NCI-H1105 treated with DMSO at 0.1 percent for 48 hours (cell line): ENCODE measurements around the gene BAG2.

Experiments
- DNase-seq: peaks from one replicate; lab custom pipeline; 2025; lab: John Stamatoyannopoulos, UW

BAG2 gene

GRCh38 chr6:57174511-57174907 is 2.4 kb downstream of the BAG2 start:
- no peak for DNase-seq

DNA sequence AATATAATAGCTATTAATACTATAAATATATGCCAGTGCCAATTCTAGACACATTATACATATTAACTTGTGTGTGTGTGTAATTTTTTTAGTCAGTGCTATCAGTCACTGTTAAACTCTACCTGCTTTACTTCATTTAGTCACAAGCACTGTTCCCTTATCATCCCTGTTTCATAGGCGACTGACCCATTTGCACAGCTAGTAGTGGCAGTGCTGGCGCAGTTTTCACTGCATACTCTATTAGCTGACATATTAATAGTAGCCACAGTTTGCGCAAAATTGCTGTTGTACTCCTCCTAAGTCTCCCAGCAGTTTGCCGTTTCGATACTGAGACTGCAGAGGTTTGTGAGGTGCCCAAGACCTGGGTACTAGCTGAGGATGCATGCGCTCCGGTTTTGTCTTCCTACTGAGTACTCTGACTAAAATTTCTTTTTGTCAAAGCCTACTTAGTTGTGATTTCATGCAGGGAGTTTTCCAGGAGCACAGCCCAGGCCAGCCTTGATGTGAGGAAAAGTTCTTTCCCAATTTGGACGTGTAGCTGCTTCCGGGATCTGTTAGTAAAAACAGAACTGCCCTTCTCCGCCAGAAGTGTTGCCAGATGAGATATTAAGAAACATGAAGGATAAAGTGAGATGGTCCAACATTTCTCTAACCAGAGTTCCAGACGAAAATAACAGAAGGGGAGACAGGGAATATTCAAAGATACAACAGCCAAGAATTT is 5.6 kb downstream of the BAG2 start:
- DNase-seq = no peak

DNA sequence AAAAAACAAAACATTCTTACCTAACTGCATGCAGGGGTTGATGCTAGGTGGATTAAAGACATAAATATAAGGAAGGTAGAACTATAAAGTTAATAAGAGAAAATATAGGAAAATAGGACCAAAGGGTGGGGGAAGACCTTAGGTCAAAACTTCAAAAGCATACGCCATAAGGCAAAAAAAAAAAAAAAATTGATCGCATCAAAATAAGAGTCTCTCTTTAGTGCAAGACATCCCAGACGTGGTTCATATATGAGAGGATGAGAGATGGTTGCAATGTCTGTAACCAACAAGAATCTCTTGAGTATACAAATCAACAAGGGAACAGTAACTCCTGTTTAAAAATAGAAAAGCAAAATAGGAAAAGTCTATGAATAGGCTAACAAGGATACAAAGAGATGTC is 8.5 kb downstream of the BAG2 start:
- no peak for DNase-seq

GRCh38 chr6:57182017-57182432 is 9.9 kb downstream of the BAG2 start:
- no peak for DNase-seq

- no peak for DNase-seq
Measured at GRCh38 chr6:57183336-57183735, 11.2 kb downstream of the BAG2 start.

DNA sequence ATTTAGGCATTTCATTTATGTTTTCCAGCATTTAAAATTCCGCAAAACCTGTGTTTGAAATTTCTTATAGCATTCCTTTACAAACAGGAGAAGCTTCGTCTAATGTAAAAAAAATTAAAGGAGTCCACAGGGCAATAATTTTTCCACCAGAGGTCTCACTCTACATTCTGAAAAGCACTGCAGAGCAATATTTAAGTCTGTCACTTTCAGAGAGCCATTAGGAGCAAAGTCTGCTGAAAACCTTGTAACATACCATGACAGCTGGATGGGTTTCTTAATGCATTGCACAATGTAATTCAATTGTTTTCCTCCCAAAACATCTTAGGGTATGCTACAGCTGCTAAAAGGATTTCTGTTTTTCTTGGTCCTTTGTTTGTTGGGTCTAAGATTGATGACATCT is 18.0 kb downstream of the BAG2 start:
- no peak for DNase-seq

DNA sequence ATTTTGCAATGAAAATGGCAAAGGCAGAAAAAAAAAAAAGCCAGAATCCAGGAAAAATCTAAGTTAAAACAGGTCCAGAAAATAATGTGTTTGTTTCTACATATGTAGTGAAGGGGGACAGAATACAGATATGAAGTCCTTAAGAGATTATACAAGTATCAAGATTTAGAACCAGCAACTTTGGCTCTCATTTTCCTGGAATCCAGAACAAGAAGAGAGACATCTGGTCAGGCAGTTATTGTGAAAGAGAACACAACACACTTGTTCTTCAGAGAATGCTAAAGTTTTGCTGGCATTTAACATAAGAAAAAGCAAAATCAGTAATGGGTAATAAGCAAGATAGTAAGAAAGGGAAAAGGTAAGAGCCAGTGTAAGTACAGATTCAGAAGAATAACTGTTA is 21.1 kb downstream of the BAG2 start:
- DNase-seq = no peak

GRCh38 chr6:57195457-57195856 is 23.3 kb downstream of the BAG2 start:
- DNase-seq = no peak

GRCh38 chr6:57198926-57199636 is 27.0 kb downstream of the BAG2 start:
- DNase-seq = no peak

DNA sequence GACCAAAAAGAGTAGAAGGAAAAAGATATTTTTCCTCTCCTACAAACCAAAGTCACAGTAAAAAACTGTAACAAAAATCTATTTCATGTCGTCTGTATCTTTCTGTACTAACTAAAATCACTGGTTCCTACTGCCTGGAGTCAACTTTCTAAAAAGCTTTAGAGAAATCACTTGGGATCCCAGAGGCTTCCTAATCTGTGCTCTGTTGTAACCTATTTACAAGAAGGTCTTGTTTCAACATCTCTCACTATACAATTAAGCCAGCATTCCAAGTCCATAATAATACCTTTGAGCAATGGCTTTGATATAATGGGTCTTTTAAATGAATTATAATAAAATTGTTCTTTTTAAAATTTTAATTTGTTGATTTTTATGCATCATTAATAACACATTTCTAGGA is 29.6 kb downstream of the BAG2 start:
- DNase-seq = no peak

DNA sequence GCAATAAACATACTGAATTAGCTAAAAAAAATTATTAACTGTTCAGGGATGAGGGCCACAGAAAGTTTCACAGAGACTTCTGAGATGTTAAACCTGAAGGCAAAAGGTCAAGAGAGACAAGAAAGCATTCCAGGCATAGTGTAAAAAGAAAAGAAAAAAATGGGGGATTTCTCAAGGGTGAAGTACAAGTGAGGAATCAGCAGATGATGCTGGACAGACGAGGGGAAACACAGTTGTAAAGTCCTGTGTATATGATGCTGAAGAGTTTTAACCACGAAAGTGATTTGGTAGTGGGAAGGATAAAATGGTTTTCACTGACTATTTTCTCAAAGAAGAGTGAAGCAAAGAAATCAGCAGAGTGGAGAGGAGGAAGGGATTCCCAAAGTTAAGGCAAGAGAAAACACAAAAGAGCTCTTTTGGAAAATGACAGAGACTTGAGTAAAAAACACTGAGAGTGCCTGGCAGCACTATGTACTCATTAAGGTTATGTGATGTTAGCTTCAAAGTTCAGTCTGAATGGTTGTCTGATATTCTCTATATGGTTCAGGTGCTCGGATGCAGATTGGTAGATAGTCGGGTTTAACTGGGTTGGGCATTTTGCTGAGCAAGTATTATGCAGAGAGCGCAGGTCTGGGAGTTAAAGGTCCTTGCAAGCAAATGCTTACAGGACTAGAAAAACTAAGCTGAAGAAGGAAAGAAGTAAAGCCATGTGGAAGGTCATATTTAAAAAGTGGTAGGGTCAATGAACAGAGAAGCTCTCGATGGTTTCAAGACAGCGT is 33.6 kb downstream of the BAG2 start:
- DNase-seq = no peak

DNA sequence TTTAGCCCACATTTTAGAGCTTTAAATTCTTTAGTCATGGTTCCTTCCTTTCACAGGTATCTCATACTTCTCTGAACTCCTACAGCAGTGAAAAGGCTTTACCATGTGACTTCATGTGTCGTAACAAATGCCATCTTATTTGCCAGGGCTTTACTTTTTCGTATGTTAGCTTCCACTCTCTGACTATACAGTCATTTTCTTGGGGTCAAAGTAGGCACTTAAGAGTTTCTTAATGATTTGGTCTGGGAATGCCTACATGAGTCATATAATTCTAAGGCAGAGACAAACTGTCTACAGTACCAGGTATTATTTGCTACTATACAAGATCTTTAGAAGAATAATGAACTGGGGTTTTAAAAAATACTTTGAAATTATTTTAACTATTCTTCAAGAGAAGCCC is 35.0 kb downstream of the BAG2 start:
- DNase-seq = no peak

DNA sequence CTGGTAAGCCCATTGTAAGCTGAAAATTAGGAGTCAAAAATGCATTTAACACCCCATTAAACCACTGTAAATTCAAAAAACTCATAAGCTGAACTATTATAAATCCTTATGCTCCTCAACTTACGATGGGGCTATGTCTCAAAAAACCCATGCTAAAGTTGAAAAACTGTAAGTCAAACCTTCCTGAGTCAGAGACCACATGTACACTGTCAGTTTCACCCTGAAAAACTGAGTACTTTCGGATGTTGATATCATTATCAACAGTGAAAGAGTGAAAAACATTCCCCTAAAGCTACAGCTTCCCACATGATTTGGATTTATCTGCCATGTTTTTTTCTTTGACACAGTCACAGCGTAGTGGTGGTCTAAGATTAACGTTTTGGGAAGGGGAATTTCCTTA is 35.7 kb downstream of the BAG2 start:
- no peak for DNase-seq

- no peak for DNase-seq
Measured at GRCh38 chr6:57209030-57209429, 36.9 kb downstream of the BAG2 start.

DNA sequence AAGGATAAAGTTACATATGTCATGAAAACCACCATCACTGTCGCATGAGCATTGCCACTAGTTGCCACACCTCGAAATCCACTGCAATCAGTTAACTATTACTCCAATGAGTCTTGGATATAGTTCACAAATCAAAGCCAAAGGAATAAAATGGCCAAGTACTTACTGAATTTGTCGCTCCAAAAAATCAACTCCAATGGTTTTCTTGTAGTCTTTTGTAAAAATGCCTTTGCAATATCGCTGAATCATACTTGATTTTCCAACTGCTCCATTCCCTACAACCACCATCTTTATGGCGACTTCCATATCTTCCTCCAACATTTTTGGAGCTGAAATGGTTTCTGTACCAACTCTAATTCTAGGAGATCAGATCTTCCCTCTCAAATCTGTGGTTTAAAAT is 37.9 kb downstream of the BAG2 start:
- DNase-seq = no peak

DNA sequence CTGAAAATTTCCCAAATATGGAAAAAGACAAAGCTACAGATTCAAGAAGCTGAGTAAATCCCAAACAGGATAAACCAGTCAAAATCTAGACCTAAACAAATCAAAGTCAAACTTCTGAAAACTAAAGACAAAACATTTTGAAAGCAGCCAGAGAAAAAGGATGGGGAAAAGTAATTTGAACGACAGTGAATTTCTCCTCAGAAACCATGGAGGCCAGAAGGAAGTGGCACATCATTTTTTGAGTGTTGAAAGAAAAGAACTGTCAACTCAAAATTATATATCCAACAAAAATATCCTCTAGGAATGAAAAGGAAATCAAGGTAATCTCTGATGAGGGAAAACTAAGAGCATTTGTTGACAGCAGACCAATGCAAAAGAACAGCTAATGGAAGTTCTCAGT is 43.1 kb downstream of the BAG2 start:
- DNase-seq = no peak

DNA sequence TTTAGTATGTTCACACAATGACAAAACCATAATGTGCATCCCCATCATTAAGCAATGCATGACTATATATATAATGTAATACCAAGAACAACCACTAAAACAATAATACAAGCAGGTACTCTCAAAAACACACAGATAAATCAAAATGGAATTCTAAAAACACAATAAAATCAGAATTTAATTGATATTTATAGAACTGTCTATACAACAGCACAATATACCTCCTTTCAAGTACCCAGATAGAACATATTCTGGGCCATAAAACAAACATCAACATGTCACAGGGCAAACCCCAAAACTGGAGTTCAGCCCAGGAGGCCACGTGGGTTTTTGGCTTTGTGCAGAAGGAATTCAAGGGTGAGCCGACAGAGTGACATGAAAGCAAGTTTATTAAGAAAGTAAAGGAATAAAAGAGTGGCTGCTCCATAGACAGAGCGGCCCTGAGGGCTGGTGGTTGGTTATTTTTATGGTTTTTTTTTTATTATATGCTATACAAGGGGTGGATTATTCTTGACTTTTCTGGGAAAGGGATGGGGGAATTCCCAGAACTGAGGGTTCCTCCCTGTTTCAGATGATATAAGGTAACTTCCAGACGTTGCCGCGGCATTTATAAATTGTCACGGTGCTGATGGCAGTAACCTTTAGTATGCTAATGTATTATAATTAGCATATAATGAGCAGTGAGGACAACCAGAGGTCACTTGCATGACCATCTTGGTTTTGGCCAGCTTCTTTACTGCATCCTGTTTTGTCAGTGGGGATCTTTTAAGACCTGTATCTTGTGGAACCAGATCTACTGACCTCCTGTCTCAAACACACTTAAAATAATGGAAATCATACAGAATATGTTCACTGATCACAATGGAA is 44.3 kb downstream of the BAG2 start:
- DNase-seq = no peak

DNA sequence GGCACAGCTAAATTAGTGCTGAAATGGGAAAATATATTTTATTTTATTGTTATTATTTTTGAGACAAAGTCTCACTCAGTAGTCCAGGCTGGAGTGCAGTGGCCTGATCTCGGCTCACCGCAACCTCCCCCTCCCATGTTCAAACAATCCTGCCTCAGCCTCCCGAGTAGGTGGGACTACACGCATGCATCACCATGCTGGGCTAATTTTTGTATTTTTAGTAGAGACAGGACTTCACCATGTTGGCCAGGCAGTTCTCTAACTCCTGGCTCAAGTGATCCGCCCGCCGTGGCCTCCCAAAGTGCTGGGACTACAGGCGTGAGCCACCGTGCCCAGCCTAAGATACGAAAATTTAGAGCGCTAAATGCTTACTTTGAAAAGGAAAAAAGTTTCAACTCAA is 45.1 kb downstream of the BAG2 start:
- DNase-seq = no peak

- DNase-seq = no peak
Measured at GRCh38 chr6:57220083-57220703, 48.1 kb downstream of the BAG2 start.

DNA sequence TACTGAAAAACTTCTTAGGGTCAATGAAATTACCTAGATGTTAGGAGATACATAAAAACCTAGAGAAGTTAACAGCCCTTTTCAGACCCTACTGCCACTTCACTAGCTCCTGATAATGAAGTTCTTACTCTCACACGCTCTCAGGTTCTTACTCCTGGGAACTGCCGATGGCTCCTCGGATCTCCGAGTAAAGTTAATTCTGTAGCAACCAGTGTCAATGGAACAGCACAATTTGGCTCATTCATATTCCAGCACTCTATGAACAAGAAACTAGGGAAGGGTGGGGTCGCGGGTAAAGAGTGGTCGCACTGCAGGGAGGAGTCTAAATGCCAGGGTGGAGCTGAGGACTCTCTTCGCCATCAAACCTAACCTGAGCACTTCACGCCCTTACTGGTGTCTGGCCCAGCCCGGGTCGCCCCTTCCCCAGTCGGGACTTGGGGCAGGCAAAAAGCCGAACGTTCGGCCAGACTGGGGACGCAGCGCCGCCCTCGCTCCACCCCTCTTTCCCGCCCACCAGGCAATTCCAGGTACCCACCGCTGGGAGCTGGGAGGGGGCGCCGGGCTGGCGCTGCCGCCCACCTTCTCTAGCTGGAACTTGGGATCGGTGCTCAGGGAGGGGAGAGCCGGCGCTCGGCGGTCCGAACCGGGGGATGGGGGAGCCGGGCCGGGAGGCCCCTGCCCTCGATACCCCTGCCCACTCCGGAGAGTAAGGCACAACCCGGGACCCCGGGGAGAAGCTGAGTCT is 49.2 kb downstream of the BAG2 start:
- peak; percentile 65 for DNase-seq
